Upper lobe of left lung (tissue), 6 donors: ENCODE measurements around the gene GRIA3. TPM values are rescaled to one million over a fixed set of nuclear protein-coding genes. Genes with fewer than 3 reads are reported as not detected.

Source experiments
- ATAC-seq, 2 donors: fragments of 200-7000 bp; cut with Tn5 transposase; one replicate each; pipeline ENCODE4 v1.9.1; 2022; ENCODE audit warnings: mild to moderate bottlenecking in 2 of 2, moderate library complexity in 2 of 2; ENCODE audit not compliant: low FRiP score in 2 of 2
- DNase-seq, 2 donors: peaks; one replicate each; pipeline ENCODE4 v3.0.0-alpha.2; 2019 to 2020
- H3K27ac ChIP-seq, 4 donors: fragments of 200-600 bp; sonication (generic); one replicate each; pipeline ENCODE4 v1.5.1; 2016 to 2019
- H3K27me3 ChIP-seq, 4 donors: fragments of 200-600 bp; sonication (generic); one replicate each; pipeline ENCODE4 v1.5.1; 2017 to 2019
- H3K36me3 ChIP-seq, 4 donors: fragments of 200-600 bp; sonication (generic); one replicate each; pipeline ENCODE4 v1.5.1; 2016 to 2019
- H3K4me1 ChIP-seq, 4 donors: fragments of 200-600 bp; sonication (generic); one replicate each; pipeline ENCODE4 v1.5.1; 2018 to 2019
- H3K4me3 ChIP-seq, 4 donors: fragments of 200-600 bp; sonication (generic); one replicate each; pipeline ENCODE4 v1.5.1; 2017 to 2019; ENCODE audit warnings: mild to moderate bottlenecking in 2 of 4, moderate library complexity in 1 of 4
- H3K9me3 ChIP-seq, 4 donors: fragments of 200-600 bp; sonication (generic); one replicate each; pipeline ENCODE4 v1.5.1; 2018 to 2019
- CTCF ChIP-seq, 6 experiments: fragments of 450-650 bp in 4 of 6; fragments of 200-600 bp in 2 of 6; sonication (generic) in 2 of 6; IDR thresholded peaks; one replicate each; pipeline ENCODE4 v1.5.1; 2016 to 2019; ENCODE audit warnings: antibody characterized with exemption in 6 of 6
- EP300 ChIP-seq, 4 donors: sonication (generic); formaldehyde crosslinking; IDR thresholded peaks; one replicate each; pipeline ENCODE4 v1.5.1; 2017; ENCODE audit warnings: antibody characterized with exemption in 4 of 4, control low read depth in 2 of 4
- POLR2A ChIP-seq, 4 donors: fragments of 450-650 bp; IDR thresholded peaks; one replicate each; pipeline ENCODE4 v1.5.1; 2016 to 2017; ENCODE audit warnings: antibody characterized with exemption in 4 of 4, mild to moderate bottlenecking in 2 of 4
- POLR2AphosphoS5 ChIP-seq, 2 donors: sonication (generic); formaldehyde crosslinking; IDR thresholded peaks; one replicate each; pipeline ENCODE4 v1.5.1; 2017; ENCODE audit warnings: antibody characterized with exemption in 2 of 2
- WGBS, 2 donors: methylation state at CpG; one replicate each; pipeline ENCODE4 v1.1.5; 2017 to 2018; 5-methylcytosine and 5-hydroxymethylcytosine counted together
- total RNA-seq, 6 donors: library from RNA; depleted of rRNA in 4 of 6; stranded (reverse); fragments of >200 nt in 4 of 6; gene quantifications; one replicate each; pipeline versions ENCODE4 v1.1.0 to v1.2.1, GENCODE V29; 2016 to 2021
- donor health status: DM: no; HTN: no; CAD: no; lungs with moderate emphysema.
- donor health status: DM: no; HTN: yes; CAD: no; lungs with severe emphysema.

Gene GRIA3
- total RNA-seq, 6 donors from 2014 or later: under 0.01 to 0.57 (median 0.29) TPM; not detected in 3

- Histone ChIP-seq H3K27ac (no peak overlapping the region), H3K27me3 (peaks cover 0 to 10% (median 0%) of the 10 kb centered on the region in 4 donors), H3K9me3 (no peaks in the 10 kb centered on the region), H3K4me1 (peaks cover 0 to 6% (median 0%) of the 10 kb centered on the region in 4 donors), H3K4me3 (no peak overlapping the region), H3K36me3 (no peaks in the 10 kb centered on the region)
- DNase-seq: no peak
- no peak for ATAC-seq
- no peak for TF ChIP-seq CTCF (IDR thresholded peaks at IDR 0.05)
- no peak for TF ChIP-seq EP300 (IDR thresholded peaks at IDR 0.05)
- no peak for TF ChIP-seq POLR2AphosphoS5 (IDR thresholded peaks at IDR 0.05)
- TF ChIP-seq POLR2A (IDR thresholded peaks at IDR 0.05): no peak
- 40 to 69% methylated on average over 5 of the region's 5 CpGs for WGBS, 2 donors
Measured at GRCh38 chrX:123181233-123181914, 2.7 kb upstream of the GRIA3 start.

- Histone ChIP-seq H3K27me3 (peaks cover 0 to 10% (median 0%) of the 10 kb centered on the region in 4 donors), H3K36me3 (no peaks in the 10 kb centered on the region), H3K4me3 (peak overlapping the region in 3 of 4 donors; percentile 10 to 27 (median 12)), H3K9me3 (no peaks in the 10 kb centered on the region), H3K27ac (no peak overlapping the region), H3K4me1 (peaks cover 0 to 6% (median 0%) of the 10 kb centered on the region in 4 donors)
- ATAC-seq (peak in 1 of 2 donors; percentile 49), DNase-seq (peak in 1 of 2 donors; percentile 29)
- WGBS, 2 donors: 38% methylated on average over 27 of the region's 27 CpGs; no CpG with 5 or more reads in 1 of the 2 donors
- TF ChIP-seq POLR2AphosphoS5 (IDR thresholded peaks at IDR 0.05) (no peak), CTCF (IDR thresholded peaks at IDR 0.05) (no peak), EP300 (IDR thresholded peaks at IDR 0.05) (no peak), POLR2A (IDR thresholded peaks at IDR 0.05) (no peak)
Measured at GRCh38 chrX:123184866-123185276, 793 bp downstream of the GRIA3 start.

- no peak overlapping the region for H3K27ac ChIP-seq
- H3K36me3 ChIP-seq: no peaks in the 10 kb centered on the region
- TF ChIP-seq EP300 (IDR thresholded peaks at IDR 0.05) (no peak), POLR2AphosphoS5 (IDR thresholded peaks at IDR 0.05) (no peak), CTCF (IDR thresholded peaks at IDR 0.05) (no peak)
- H3K4me1 ChIP-seq: peaks cover 0 to 6% (median 0%) of the 10 kb centered on the region in 4 donors
- ATAC-seq (no peak), DNase-seq (no peak)
- H3K9me3 ChIP-seq: no peaks in the 10 kb centered on the region
- 53% methylated on average over 8 to 9 of the region's 9 CpGs for WGBS, 2 donors
- H3K4me3 ChIP-seq: no peak overlapping the region
- H3K27me3 ChIP-seq: peaks cover 0 to 10% (median 0%) of the 10 kb centered on the region in 4 donors
Measured at GRCh38 chrX:123185721-123186120, 1.6 kb downstream of the GRIA3 start.

- ATAC-seq (no peak), DNase-seq (no peak)
- Histone ChIP-seq H3K27me3 (peaks cover 0 to 10% (median 0%) of the 10 kb centered on the region in 4 donors), H3K4me1 (peaks cover 0 to 6% (median 0%) of the 10 kb centered on the region in 4 donors), H3K27ac (no peak overlapping the region), H3K36me3 (no peaks in the 10 kb centered on the region), H3K4me3 (no peak overlapping the region), H3K9me3 (no peaks in the 10 kb centered on the region)
- WGBS, 2 donors: 76 to 92% methylated on average over 3 of the region's 3 CpGs
- TF ChIP-seq EP300 (IDR thresholded peaks at IDR 0.05): no peak
- no peak for TF ChIP-seq CTCF (IDR thresholded peaks at IDR 0.05)
- TF ChIP-seq POLR2AphosphoS5 (IDR thresholded peaks at IDR 0.05): no peak
- no peak for TF ChIP-seq POLR2A (IDR thresholded peaks at IDR 0.05)
Measured at GRCh38 chrX:123186801-123187200, 2.7 kb downstream of the GRIA3 start.

- no peak overlapping the region for H3K4me3 ChIP-seq
- ATAC-seq (no peak), DNase-seq (no peak)
- H3K36me3 ChIP-seq: no peaks in the 10 kb centered on the region
- no peak for TF ChIP-seq EP300 (IDR thresholded peaks at IDR 0.05)
- TF ChIP-seq CTCF (IDR thresholded peaks at IDR 0.05): no peak
- no peak for TF ChIP-seq POLR2AphosphoS5 (IDR thresholded peaks at IDR 0.05)
- no peak for TF ChIP-seq POLR2A (IDR thresholded peaks at IDR 0.05)
- no peak overlapping the region for H3K27ac ChIP-seq
- H3K27me3 ChIP-seq: peaks cover 0 to 10% (median 0%) of the 10 kb centered on the region in 4 donors
- peaks cover 0 to 6% (median 0%) of the 10 kb centered on the region in 4 donors for H3K4me1 ChIP-seq
- 67 to 100% methylated on average over 3 of the region's 3 CpGs for WGBS, 2 donors
- H3K9me3 ChIP-seq: no peaks in the 10 kb centered on the region
Measured at GRCh38 chrX:123188081-123188480, 4.0 kb downstream of the GRIA3 start.
